ENCODE data around the gene TTR.

TTR gene

DNA sequence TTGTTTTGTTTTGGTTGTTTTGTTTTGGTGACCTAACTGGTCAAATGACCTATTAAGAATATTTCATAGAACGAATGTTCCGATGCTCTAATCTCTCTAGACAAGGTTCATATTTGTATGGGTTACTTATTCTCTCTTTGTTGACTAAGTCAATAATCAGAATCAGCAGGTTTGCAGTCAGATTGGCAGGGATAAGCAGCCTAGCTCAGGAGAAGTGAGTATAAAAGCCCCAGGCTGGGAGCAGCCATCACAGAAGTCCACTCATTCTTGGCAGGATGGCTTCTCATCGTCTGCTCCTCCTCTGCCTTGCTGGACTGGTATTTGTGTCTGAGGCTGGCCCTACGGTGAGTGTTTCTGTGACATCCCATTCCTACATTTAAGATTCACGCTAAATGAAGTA, at the start of gene TTR:
TTR (plus strand) TSS at position 250 of the 400 bp plus-strand sequence; CDS start at position 276, 26 bp downstream.
- no peaks in the 10 kb centered on the region for H3K27me3 ChIP-seq (ENCODE audit: insufficient read depth, low read depth, severe bottlenecking)
- H3K36me3 ChIP-seq: no peaks in the 10 kb centered on the region
- no peaks in the 10 kb centered on the region for H3K9me3 ChIP-seq (ENCODE audit: severe bottlenecking)
- no peak for DNase-seq
- H3K27ac ChIP-seq: no peak within 1 kb of the TSS
- no peak within 1 kb of the TSS for H3K4me3 ChIP-seq (ENCODE audit: low read depth, low read length)
- no peak for TF ChIP-seq CTCF (IDR thresholded peaks at IDR 0.05; ENCODE audit: low read depth, low read length)

GRCh38 chr18:31546476-31546875, 45.2 kb upstream of the TTR start:
- H3K9me3 ChIP-seq (ENCODE audit: severe bottlenecking): no peaks in the 10 kb centered on the region
- no peak for DNase-seq
- no peaks in the 10 kb centered on the region for H3K27me3 ChIP-seq (ENCODE audit: insufficient read depth, low read depth, severe bottlenecking)
- no peak overlapping the region for H3K27ac ChIP-seq
- peaks cover 20% of the 10 kb centered on the region for H3K36me3 ChIP-seq
- no peak overlapping the region for H3K4me3 ChIP-seq (ENCODE audit: low read depth, low read length)
- TF ChIP-seq CTCF (IDR thresholded peaks at IDR 0.05; ENCODE audit: low read depth, low read length): no peak

DNA sequence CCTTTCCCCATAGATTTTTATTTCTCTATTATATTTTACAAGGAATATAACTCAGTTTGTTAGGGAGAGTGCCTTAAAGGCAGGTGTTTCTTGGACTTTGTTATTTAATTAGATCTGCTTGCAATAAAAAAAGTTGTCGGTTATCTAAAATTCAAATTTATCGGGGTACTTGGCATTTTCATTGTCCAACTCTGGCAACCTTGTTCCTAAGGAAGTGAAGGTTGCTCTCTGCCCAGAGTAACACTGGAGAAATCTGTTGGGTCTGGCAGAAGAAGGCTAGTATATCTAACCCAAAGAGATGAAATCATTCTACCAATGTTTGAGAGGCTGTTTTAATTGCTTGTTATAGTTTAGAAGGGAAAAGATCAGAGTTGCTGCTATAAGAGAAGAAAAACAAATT, 42.8 kb upstream of the TTR start:
- H3K9me3 ChIP-seq (ENCODE audit: severe bottlenecking): no peaks in the 10 kb centered on the region
- H3K36me3 ChIP-seq: peaks cover 7% of the 10 kb centered on the region
- no peak for DNase-seq
- H3K4me3 ChIP-seq (ENCODE audit: low read depth, low read length): no peak overlapping the region
- H3K27ac ChIP-seq: no peak overlapping the region
- TF ChIP-seq CTCF (IDR thresholded peaks at IDR 0.05; ENCODE audit: low read depth, low read length): no peak
- no peaks in the 10 kb centered on the region for H3K27me3 ChIP-seq (ENCODE audit: insufficient read depth, low read depth, severe bottlenecking)

DNA sequence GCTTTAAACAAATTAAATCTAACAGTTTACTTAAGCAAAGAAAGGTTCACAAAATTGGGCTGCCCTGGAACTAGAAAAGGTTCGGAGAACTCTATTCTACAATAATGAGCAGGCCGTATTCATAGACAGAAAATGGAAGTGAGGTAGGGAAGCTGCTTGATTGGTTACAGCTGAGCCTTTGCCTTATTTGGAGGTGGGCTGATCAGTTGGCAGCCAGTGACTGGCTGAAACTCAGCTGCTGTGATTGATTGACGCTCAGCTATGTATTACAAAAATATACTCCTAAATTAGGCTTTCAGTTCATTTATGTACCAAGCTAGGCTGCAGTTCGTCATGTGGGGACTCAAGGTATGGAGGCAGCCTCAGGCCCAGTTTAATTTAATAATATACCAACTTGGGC, 42.3 kb upstream of the TTR start:
- Histone ChIP-seq H3K27ac (no peak overlapping the region), H3K27me3 (ENCODE audit: insufficient read depth, low read depth, severe bottlenecking) (no peaks in the 10 kb centered on the region), H3K36me3 (peaks cover 7% of the 10 kb centered on the region), H3K4me3 (ENCODE audit: low read depth, low read length) (no peak overlapping the region), H3K9me3 (ENCODE audit: severe bottlenecking) (no peaks in the 10 kb centered on the region)
- TF ChIP-seq CTCF (IDR thresholded peaks at IDR 0.05; ENCODE audit: low read depth, low read length): no peak
- DNase-seq: no peak

DNA sequence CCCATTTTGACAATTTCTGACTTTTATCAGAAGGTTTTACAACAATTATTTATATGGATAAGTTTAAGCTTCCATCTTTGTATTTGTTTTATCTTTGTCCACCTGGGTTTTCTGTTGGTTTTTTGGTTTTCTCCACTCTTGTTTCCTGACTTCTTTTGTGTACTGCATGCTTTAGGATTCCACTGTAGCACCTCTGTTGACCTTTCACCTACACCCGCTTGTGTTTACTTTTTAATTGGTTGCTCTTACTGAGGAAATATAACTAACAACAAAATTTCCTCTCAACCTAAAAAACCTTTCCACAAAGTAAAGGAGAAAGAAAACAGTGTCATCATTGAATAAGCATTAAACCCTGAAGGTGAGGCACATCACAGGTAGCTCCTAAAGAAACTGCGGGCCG, 39.8 kb upstream of the TTR start:
- no peaks in the 10 kb centered on the region for H3K27me3 ChIP-seq (ENCODE audit: insufficient read depth, low read depth, severe bottlenecking)
- H3K27ac ChIP-seq: no peak overlapping the region
- H3K9me3 ChIP-seq (ENCODE audit: severe bottlenecking): no peaks in the 10 kb centered on the region
- TF ChIP-seq CTCF (IDR thresholded peaks at IDR 0.05; ENCODE audit: low read depth, low read length): no peak
- H3K4me3 ChIP-seq (ENCODE audit: low read depth, low read length): no peak overlapping the region
- DNase-seq: no peak
- H3K36me3 ChIP-seq: peaks cover 2% of the 10 kb centered on the region; the same call in 1 of the 2 replicates

DNA sequence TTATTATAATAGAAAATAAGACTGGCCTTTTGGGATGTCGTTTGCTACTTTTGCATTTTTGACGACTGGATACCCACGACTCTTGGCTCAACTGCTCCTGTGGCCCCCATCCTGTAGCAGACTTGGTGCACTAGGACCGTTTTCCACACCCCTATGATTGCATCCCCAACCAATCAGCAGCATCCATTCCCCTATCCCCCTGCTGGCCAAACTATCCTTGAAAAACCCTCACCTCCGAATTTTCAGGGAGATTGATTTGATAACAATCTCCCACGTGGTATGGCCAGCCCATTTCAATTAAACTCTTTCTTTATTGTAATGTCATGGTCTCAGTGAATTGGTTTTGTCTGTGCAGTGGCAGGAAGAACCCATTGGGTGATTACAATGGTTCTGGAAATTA, 37.9 kb upstream of the TTR start:
- TF ChIP-seq CTCF (IDR thresholded peaks at IDR 0.05; ENCODE audit: low read depth, low read length): 0 out of 2 replicates have a peak, but pooled peaks have one; percentile 4
- Histone ChIP-seq H3K27ac (no peak overlapping the region), H3K9me3 (ENCODE audit: severe bottlenecking) (no peaks in the 10 kb centered on the region), H3K4me3 (ENCODE audit: low read depth, low read length) (no peak overlapping the region), H3K27me3 (ENCODE audit: insufficient read depth, low read depth, severe bottlenecking) (no peaks in the 10 kb centered on the region), H3K36me3 (no peaks in the 10 kb centered on the region)
- no peak for DNase-seq
